ENCODE measurements around the gene ABT1. TPM values are rescaled to one million over a fixed set of nuclear protein-coding genes. Genes with fewer than 3 reads are reported as not detected.

ABT1 gene
- total RNA-seq, 1 donor, result 11.6 TPM

DNA sequence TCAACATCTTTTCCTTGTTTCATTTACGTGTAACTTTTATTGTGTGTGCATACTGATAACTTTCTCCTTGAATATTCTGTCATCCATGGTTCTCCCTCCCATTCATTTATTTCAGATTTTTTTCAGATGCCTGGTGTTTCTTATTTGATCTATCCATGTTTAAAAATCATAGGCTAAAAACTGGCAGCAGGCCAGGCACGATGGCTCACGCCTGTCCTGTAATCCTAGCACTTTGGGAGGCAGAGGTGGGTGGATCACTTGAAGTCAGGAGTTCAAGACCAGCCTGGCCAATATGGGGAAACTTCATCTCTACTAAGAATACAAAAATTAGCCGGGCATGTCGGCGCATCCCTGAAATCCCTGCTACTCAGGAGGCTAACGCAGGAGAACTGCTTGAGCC lies 31.1 kb downstream of the ABT1 start:
- Histone ChIP-seq H4K20me1 (ENCODE audit: insufficient read depth, low read length) (no peaks in the 10 kb centered on the region), H3K79me2 (ENCODE audit: insufficient read depth, low read length) (no peaks in the 10 kb centered on the region), H3K27ac (ENCODE audit: low read depth, low read length) (no peak overlapping the region), H3K4me2 (ENCODE audit: insufficient read depth, low read length) (no peak overlapping the region), H3K9me3 (ENCODE audit: low read depth, low read length) (no peaks in the 10 kb centered on the region), H2AFZ (ENCODE audit: low read length) (no peak overlapping the region), H3K4me1 (ENCODE audit: insufficient read depth, low read length) (no peaks in the 10 kb centered on the region), H3K27me3 (ENCODE audit: insufficient read depth, low read length) (no peaks in the 10 kb centered on the region), H3K4me3 (ENCODE audit: insufficient read depth, low read length) (no peak overlapping the region), H3K36me3 (ENCODE audit: insufficient read depth, low read length) (no peaks in the 10 kb centered on the region)
- TF ChIP-seq, protein P1, sequence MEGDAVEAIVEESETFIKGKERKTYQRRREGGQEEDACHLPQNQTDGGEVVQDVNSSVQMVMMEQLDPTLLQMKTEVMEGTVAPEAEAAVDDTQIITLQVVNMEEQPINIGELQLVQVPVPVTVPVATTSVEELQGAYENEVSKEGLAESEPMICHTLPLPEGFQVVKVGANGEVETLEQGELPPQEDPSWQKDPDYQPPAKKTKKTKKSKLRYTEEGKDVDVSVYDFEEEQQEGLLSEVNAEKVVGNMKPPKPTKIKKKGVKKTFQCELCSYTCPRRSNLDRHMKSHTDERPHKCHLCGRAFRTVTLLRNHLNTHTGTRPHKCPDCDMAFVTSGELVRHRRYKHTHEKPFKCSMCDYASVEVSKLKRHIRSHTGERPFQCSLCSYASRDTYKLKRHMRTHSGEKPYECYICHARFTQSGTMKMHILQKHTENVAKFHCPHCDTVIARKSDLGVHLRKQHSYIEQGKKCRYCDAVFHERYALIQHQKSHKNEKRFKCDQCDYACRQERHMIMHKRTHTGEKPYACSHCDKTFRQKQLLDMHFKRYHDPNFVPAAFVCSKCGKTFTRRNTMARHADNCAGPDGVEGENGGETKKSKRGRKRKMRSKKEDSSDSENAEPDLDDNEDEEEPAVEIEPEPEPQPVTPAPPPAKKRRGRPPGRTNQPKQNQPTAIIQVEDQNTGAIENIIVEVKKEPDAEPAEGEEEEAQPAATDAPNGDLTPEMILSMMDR (IDR thresholded peaks at IDR 0.05; ENCODE audit: extremely low read depth, low read depth, low read length), result no peak
- DNase-seq (ENCODE audit: insufficient read length, low spot score, missing footprints), result no peak

DNA sequence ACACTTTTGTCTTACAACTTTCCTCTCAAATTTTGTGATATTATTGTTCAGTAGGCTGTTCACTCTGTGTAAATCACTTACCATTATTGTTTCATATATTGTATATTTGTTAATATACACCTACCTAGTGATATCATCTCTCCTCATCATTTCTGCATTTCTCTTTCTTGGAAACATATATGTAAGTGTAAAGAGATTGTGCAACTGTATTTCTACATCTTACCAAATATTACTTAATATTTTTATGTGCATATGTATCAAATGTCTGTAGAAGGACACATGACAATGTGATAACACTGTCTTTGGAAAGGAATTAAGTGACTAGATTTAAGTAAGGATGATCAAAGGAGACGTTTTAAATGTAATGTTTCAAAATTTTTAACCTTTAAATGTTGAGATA lies 32.6 kb downstream of the ABT1 start:
- H3K4me1 ChIP-seq (ENCODE audit: insufficient read depth, low read length), result no peaks in the 10 kb centered on the region
- TF ChIP-seq, protein P1 (IDR thresholded peaks at IDR 0.05; ENCODE audit: extremely low read depth, low read depth, low read length), result no peak
- H4K20me1 ChIP-seq (ENCODE audit: insufficient read depth, low read length), result no peaks in the 10 kb centered on the region
- no peak overlapping the region for H3K4me2 ChIP-seq (ENCODE audit: insufficient read depth, low read length)
- no peaks in the 10 kb centered on the region for H3K79me2 ChIP-seq (ENCODE audit: insufficient read depth, low read length)
- DNase-seq (ENCODE audit: insufficient read length, low spot score, missing footprints), result no peak
- no peak overlapping the region for H3K4me3 ChIP-seq (ENCODE audit: insufficient read depth, low read length)
- no peak overlapping the region for H3K27ac ChIP-seq (ENCODE audit: low read depth, low read length)
- H3K27me3 ChIP-seq (ENCODE audit: insufficient read depth, low read length), result no peaks in the 10 kb centered on the region
- peaks cover 6% of the 10 kb centered on the region for H3K36me3 ChIP-seq (ENCODE audit: insufficient read depth, low read length)
- H3K9me3 ChIP-seq (ENCODE audit: low read depth, low read length), result peaks cover 4% of the 10 kb centered on the region
- no peak overlapping the region for H2AFZ ChIP-seq (ENCODE audit: low read length)

DNA sequence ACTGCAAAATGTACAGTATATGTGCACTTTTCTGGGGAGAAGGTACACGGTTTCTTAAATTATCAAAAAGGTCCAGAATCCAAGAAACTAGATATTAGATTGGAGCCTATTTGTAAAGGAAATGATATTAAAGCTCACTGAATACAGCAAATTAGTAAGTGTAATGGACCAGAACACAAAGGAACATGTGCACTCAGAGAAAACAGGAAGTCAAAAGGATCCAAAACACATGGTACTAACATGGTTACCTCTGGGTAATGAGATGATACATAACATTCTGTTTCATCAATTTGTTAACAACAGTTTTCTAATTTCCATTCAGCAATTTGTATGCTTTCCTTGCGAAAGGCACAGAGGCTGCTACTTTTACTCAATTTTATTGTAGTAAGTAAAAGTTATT lies 44.1 kb downstream of the ABT1 start:
- TF ChIP-seq, protein P1 (IDR thresholded peaks at IDR 0.05; ENCODE audit: extremely low read depth, low read depth, low read length), result no peak
- H3K4me2 ChIP-seq (ENCODE audit: insufficient read depth, low read length), result no peak overlapping the region

DNA sequence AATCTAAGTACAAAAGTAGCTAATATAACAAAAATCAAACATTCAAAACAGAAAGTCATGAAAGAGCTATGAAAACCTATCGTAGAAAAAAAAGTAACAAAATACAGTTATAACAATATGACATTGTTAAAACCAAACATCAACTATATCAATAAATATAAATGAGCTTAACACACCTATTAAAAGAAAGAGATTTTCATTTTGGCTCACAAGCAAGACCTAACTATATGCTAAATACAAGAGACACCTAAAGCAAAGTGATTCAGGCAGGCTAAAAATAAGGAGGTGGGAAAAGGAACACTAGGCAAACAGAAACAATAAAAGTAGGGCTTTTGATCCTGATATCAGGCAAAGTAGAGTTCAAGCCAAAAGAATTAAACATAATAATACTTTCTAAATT lies 49.3 kb downstream of the ABT1 start:
- no peaks in the 10 kb centered on the region for H3K4me1 ChIP-seq (ENCODE audit: insufficient read depth, low read length)
- H4K20me1 ChIP-seq (ENCODE audit: insufficient read depth, low read length), result peaks cover 5% of the 10 kb centered on the region
- TF ChIP-seq, protein P1 (IDR thresholded peaks at IDR 0.05; ENCODE audit: extremely low read depth, low read depth, low read length), result no peak
- H3K36me3 ChIP-seq (ENCODE audit: insufficient read depth, low read length), result peaks cover 40% of the 10 kb centered on the region
- H3K9me3 ChIP-seq (ENCODE audit: low read depth, low read length), result peaks cover 12% of the 10 kb centered on the region
- DNase-seq (ENCODE audit: insufficient read length, low spot score, missing footprints), result no peak
- H3K79me2 ChIP-seq (ENCODE audit: insufficient read depth, low read length), result peaks cover 52% of the 10 kb centered on the region
- H3K27me3 ChIP-seq (ENCODE audit: insufficient read depth, low read length), result no peaks in the 10 kb centered on the region
- no peak overlapping the region for H2AFZ ChIP-seq (ENCODE audit: low read length)
- H3K4me2 ChIP-seq (ENCODE audit: insufficient read depth, low read length), result no peak overlapping the region
- H3K4me3 ChIP-seq (ENCODE audit: insufficient read depth, low read length), result no peak overlapping the region
- H3K27ac ChIP-seq (ENCODE audit: low read depth, low read length), result no peak overlapping the region

More for the DNA sequence above, 44.1 kb downstream of the ABT1 start:
- Histone ChIP-seq H3K4me3 (ENCODE audit: insufficient read depth, low read length) (no peak overlapping the region), H3K27me3 (ENCODE audit: insufficient read depth, low read length) (no peaks in the 10 kb centered on the region), H4K20me1 (ENCODE audit: insufficient read depth, low read length) (peaks cover 5% of the 10 kb centered on the region), H3K79me2 (ENCODE audit: insufficient read depth, low read length) (peaks cover 27% of the 10 kb centered on the region), H2AFZ (ENCODE audit: low read length) (no peak overlapping the region), H3K4me1 (ENCODE audit: insufficient read depth, low read length) (no peaks in the 10 kb centered on the region), H3K36me3 (ENCODE audit: insufficient read depth, low read length) (peaks cover 59% of the 10 kb centered on the region), H3K27ac (ENCODE audit: low read depth, low read length) (no peak overlapping the region), H3K9me3 (ENCODE audit: low read depth, low read length) (peaks cover 22% of the 10 kb centered on the region)
- DNase-seq (ENCODE audit: insufficient read length, low spot score, missing footprints), result no peak

Other genes starting within 250 kb of the ABT1 start
- gene BTN3A2, start 231.8 kb upstream of the ABT1 start, total RNA-seq, result 24.2 and 25.0 TPM in 2 replicates
- gene BTN2A2, start 213.8 kb upstream of the ABT1 start, total RNA-seq, result 16.3 and 17.4 TPM in 2 replicates
- gene BTN3A1, start 194.7 kb upstream of the ABT1 start, total RNA-seq, result 25.3 and 26.2 TPM in 2 replicates
- gene BTN3A3, start 156.4 kb upstream of the ABT1 start, total RNA-seq, result 21.5 and 21.7 TPM in 2 replicates
- gene BTN2A1, start 139.0 kb upstream of the ABT1 start, total RNA-seq, result 10.5 and 11.5 TPM in 2 replicates
- under 0.01 TPM in 2 replicates for gene BTN1A1, start 96.7 kb upstream of the ABT1 start, total RNA-seq
- gene HMGN4, start 58.6 kb upstream of the ABT1 start, total RNA-seq, result 62.2 and 64.5 TPM in 2 replicates
- 21.7 and 22.7 TPM in 2 replicates for gene ZNF322, start 62.8 kb downstream of the ABT1 start, total RNA-seq

Measured in osteoblast (primary cell).